GM18499 (cell line): Measurements from ENCODE around the gene RBBP6.
"Not testable (repeated sequence)": the region's sequence is repeated elsewhere in the genome, so short reads cannot be mapped to it uniquely, and the experiment has no call there.

Experiments
- ATAC-seq: cut with Tn5 transposase; IDR thresholded peaks from one replicate; pipeline ENCODE4 v1.9.1; 2021; ENCODE audit warnings: moderate number of reproducible peaks; ENCODE audit not compliant: insufficient read depth, unreplicated experiment

The RBBP6 gene

DNA sequence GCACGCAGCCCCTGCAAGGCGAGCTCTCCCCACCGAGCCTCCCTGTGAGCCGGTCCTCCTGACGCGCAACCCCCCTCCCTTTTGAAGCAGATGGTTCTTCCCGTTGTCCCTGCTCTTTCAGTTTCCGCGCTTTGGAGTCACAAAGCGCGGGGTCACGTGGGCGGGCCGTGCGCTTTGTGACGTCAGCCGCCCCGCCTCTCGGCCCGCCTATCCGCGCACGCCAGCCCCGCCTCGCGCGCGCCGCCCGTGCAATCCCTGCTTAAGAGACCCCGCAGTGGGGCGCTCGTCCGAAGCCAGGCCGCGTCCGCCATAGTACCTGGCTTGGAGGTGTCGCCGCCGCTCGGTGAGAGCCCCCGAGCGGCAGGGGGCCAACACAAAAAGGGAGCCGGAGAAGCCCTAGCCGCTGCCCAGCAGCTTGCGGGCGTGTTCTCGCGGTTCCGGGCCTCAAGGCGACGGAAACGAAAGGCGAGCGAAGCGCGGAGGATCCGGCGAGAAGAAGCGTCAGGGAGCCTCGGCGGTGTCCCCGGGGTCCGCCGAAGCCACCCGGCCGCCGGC lies at the start of gene RBBP6:
TSS of gene RBBP6 (plus strand) at position 272 of the 555 bp plus-strand sequence. CDS start 1,061 bp downstream, outside the sequence.
- ATAC-seq: peak; percentile 50

DNA sequence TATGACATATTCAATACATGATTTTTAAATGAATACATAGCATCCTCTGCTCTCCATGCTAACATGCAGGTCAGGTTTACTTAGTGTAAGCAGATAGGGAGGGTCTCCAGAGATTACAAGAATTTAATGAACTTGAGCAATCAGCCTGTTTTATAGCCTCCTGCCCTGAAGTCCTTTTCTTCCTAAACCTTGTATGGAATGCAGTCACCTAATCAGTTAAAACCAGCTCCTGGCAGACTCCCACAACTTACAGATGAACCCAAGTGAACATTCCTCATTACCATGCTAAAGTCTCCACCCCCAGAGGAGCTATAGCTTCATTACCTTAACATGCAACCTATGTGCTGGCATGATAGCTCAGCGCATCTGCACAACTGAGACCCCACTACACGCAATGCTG lies 48.5 kb upstream of the RBBP6 start:
- no peak for ATAC-seq

- no peak for ATAC-seq
Observed at GRCh38 chr16:24491731-24492130, 47.6 kb upstream of the RBBP6 start.

DNA sequence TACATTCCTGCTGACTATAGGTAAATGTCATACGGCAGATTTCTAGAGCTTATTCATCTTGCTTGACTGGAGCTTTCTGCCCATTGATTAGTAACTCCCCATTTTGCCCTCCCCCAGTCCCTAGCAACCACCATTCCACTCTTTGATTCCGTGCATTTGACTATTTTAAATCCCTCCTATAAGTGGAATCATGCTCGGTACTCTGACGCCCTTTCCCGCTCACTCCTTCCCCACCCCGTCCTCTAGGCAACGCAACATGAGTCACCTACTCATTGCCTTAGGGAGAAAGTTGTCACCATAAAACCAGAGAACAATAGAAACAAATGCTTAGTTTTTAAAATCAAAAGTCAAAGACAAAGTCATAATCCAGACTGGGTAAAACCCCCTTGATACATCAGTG lies 45.5 kb upstream of the RBBP6 start:
- ATAC-seq: no peak

DNA sequence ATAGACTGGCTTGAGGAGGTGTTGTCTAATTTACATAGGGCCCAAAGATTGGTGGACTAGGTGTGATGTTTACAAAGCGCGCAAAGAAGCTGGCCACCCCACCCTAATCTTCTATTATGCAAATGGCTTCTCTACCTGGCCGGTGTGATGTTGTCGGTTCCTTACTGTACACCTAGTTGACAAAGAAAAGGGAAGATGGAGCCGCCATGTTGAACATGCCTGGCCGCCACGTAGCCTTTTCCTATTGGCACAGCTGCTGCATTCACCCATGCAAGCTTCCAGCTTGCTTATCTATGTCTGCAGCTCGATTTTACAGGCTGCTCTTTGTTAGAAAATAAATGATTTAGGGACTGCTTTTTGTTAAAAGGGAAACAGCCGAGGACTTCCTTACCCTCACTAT lies 44.2 kb upstream of the RBBP6 start:
- not testable (repeated sequence) for ATAC-seq

- no peak for ATAC-seq
Observed at GRCh38 chr16:24497440-24497839, 41.9 kb upstream of the RBBP6 start.

- ATAC-seq: no peak
Observed at GRCh38 chr16:24499193-24499814, 40.1 kb upstream of the RBBP6 start.

GRCh38 chr16:24504472-24505345 lies 34.7 kb upstream of the RBBP6 start:
- no peak for ATAC-seq

DNA sequence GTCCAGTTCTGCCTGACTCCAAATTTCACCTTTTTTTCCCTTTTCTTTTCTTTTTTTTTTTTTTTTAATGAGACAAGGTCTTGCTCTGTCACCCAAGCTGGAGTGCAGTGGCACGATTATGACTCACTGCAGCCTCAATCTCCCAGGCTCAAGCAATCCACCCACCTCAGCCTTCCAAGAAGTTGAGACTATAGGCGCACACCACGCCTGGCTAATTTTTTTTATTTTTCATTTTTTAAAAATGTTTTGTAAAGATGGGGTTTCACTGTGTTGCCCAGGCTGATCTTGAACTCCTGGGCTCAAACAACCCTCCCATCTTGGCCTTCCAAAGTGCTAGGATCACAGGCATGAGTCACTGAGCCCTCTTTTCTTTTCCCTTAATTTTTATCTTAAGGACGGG lies 33.4 kb upstream of the RBBP6 start:
- ATAC-seq: no peak

GRCh38 chr16:24507959-24508480 lies 31.3 kb upstream of the RBBP6 start:
- ATAC-seq: no peak

DNA sequence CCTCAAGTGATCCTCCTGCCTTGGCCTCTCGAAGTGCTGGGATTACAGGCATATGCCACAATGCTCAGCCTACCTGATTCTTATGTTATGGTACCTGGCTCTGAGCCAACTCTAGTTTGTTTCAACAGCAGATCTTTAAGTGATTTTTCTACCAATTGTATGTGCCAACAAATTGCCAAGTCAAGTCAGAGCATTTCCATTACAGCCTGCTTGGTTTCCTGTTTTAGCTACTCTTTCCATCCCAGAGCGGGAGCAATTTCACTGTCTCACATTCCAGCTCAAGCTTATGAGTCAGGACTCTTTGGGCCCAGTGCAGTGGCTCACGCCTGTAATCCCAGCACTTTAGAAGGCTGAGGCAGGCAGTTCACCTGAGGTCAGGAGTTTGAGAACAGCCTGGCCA lies 30.8 kb upstream of the RBBP6 start:
- ATAC-seq: no peak

DNA sequence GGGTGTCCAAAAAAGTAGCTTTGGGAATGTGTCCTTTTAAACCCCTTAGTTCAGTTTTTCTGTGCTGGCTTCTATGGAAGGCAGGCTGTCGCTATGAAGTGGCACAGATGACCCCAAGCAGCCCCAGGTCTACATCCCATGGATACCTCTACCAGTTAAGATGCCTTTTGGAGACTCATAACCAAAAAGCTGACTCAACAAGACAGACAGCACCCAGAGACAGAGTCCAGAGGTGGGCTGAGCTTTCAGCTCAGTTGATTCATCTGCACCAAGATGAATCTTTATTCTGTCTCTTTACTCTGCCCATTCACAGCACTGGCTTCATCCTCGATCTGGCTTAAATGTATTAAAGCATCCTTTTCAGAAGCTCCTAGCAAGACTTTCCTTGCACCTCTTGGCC lies 29.8 kb upstream of the RBBP6 start:
- no peak for ATAC-seq

- no peak for ATAC-seq
Observed at GRCh38 chr16:24511174-24511573, 28.2 kb upstream of the RBBP6 start.

DNA sequence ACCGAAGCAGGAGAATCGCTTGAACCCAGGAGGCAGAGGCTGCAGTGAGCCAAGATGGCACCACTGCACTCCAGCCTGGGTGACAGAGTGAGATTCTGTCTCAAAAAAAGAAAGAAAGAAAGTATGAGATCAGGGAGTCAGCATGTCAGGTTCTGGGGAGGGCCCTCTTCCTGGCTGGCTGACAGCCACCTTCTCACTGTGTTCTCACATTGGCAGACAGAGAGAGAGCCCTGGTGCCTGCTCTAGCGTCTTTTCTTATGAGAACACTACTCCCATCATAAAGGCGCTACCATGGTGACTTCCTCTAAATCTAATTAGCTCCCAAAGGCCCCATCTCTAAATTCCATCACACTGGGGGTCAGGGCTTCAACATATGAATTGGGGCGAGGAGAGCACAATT lies 27.6 kb upstream of the RBBP6 start:
- ATAC-seq: no peak

DNA sequence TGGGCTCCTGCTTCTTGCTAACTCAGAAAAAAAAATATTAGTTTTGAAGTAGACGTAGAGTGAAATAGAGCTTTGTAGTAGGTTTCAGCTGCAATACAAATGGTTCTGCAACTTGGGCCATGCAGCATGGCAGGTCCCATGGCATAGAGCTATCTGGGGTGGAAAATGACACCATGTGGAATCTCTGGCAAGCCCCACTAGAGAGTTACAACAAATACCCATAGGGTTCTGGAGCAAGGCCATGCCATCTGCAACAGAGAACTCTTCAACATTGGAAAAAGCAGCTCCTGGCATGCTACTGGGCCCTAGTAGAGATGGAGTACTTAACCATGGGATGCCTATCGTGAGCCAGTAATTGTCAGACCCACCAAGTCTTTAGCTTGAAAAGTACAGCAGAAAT lies 25.3 kb upstream of the RBBP6 start:
- no peak for ATAC-seq

- no peak for ATAC-seq
Observed at GRCh38 chr16:24515186-24515585, 24.2 kb upstream of the RBBP6 start.

DNA sequence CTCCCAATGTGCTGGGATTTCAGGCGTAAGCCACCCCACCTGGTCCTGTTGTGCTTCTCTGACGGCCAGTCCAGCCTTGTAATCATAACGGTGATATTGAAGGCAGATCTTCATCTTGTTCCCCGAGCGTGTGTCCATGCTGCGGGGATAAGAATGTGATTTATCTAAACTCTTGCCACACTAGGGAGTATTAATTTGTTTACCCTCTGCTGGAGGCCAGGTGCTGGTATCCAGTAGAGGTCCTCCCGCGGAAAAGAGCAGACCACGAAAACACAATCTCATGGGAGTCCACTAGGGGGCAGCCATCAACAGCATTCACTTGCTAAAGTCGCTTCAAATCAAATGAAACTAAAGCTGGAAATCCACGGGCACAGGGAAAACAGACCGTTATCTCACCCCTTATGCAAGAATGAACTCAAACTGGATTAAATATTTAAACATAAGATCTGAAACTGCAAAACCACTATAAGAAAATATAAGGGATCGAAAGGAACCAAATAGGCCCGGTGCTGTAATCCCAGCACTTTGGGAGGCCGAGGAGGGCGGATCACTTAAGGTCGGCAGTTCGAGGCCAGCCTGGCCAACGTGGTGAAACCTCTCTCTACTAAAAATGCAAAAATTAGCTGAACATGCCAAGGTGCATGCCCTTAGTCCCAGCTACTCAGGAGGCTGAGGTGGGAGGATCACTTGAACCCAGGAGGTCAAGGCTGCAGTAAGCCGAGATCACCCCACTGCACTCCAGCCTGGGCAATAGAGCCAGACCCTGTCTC lies 22.3 kb upstream of the RBBP6 start:
- ATAC-seq: no peak

- ATAC-seq: no peak
Observed at GRCh38 chr16:24518498-24518897, 20.9 kb upstream of the RBBP6 start.

DNA sequence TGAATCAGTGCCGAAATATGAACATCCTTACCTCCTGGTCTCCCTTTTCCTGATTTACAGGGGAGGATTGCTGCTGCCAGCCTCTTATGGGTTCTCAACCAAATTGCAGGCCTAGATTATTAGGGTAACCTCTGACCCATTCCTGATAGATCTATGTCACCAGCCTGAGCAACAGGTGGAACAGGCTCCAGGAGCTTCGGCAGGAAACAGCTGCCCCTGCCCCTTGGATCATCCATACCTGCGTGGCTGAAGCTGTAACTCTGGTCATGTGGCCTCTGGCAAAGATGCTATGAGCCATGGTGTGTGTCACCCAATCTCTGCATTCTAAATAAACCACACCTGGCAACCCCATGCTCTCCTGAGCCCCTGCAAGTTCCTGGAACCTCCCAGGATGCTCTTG lies 18.4 kb upstream of the RBBP6 start:
- no peak for ATAC-seq

DNA sequence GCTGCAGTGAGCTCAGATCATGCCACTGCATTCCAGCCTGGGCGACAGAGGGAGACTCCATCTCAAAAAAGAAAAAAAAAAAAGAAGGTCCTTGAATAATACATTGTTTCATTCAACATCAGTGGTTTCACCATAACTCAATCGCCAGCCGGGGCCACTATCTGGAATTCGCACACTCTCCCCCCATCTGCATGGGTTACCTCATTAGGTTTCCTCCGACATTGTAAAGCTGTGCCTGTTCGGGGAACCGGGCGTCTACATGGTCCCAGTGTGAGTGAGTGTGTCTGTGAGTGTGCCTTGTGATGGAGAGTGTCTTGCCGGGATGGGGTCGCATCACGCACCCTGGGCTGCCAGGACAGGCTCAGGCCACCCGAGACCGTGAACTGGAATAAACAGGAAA lies 16.6 kb upstream of the RBBP6 start:
- no peak for ATAC-seq

- ATAC-seq: no peak
Observed at GRCh38 chr16:24523569-24523968, 15.8 kb upstream of the RBBP6 start.
